A549 (cell line): Measurements from ENCODE around the gene PTPRG. TPM values are rescaled to one million over a fixed set of nuclear protein-coding genes. Genes with fewer than 3 reads are reported as not detected.

Source experiments
- ATAC-seq, 2 experiments: fragments of 200-7000 bp in 1 of 2; fragments of >200 bp in 1 of 2; cut with Nextera tagmentation in 1 of 2; cut with Tn5 transposase in 1 of 2; 3 replicates each; pipeline versions ENCODE4 v1.8.0 to v1.9.1; 2018 to 2020; ENCODE audit warnings: mild to moderate bottlenecking in 1 of 2, moderate library complexity in 1 of 2
- CTCF ChIA-PET: fragments of 300-600 bp; sonication (Branson Sonifier 250); formaldehyde crosslinking; extraction: SDS; loops from one replicate; lab custom pipeline; 2021; ENCODE audit warnings: antibody characterized with exemption, inconsistent platforms; lab: Yijun Ruan, JAX
- POLR2A ChIA-PET: fragments of 350-600 bp; formaldehyde crosslinking; extraction: SDS; loops from one replicate; lab custom pipeline; 2021; ENCODE audit warnings: antibody characterized with exemption, inconsistent platforms; lab: Yijun Ruan, JAX
- DNase-seq, 2 experiments: peaks; one replicate each; pipeline versions ENCODE4 v3.0.0 to v3.0.0-alpha.2; 2011 to 2016; ENCODE audit warnings: low read depth in 1 of 2, low spot score in 1 of 2
- FAIRE-seq: peaks from 2 replicates; lab custom pipeline; 2011; peaks lifted over from hg19 to GRCh38; lab: Jason Lieb, UNC
- H3K27ac ChIP-seq, 2 experiments: fragments of >200 bp; sonication (Bioruptor Twin); formaldehyde crosslinking; 3 replicates each; pipeline ENCODE4 v1.5.1; 2016 to 2017
- H3K4me1 ChIP-seq: fragments of >200 bp; sonication (Bioruptor Twin); formaldehyde crosslinking; 3 replicates; pipeline ENCODE4 v1.6.1; 2016
- H3K4me2 ChIP-seq: fragments of >200 bp; sonication (Bioruptor Twin); formaldehyde crosslinking; 3 replicates; pipeline ENCODE4 v1.6.1; 2016
- H3K4me3 ChIP-seq: fragments of >200 bp; sonication (Bioruptor Twin); formaldehyde crosslinking; 3 replicates; pipeline ENCODE4 v1.5.1; 2016
- H3K9me3 ChIP-seq: fragments of >200 bp; sonication (Bioruptor Twin); formaldehyde crosslinking; 3 replicates; pipeline ENCODE4 v1.6.1; 2016
- ATOH8 ChIP-seq: fragments of 250-450 bp; sonication (Bioruptor Pico); IDR thresholded peaks from 2 replicates; pipeline ENCODE4 v1.5.0; 2020; ENCODE audit warnings: low read depth, mild to moderate bottlenecking, moderate library complexity
- EHMT2 ChIP-seq: fragments of 200-600 bp; sonication (generic); IDR thresholded peaks from 2 replicates; pipeline ENCODE4 v1.6.1; 2016; ENCODE audit warnings: antibody characterized with exemption, low read depth, mild to moderate bottlenecking, moderate library complexity
- FOSL2 ChIP-seq, 2 experiments: fragments of 450-650 bp in 1 of 2; fragments of >200 bp in 1 of 2; sonication (Bioruptor Twin) in 1 of 2; formaldehyde crosslinking; IDR thresholded peaks; 2 replicates each; pipeline versions ENCODE4 v1.5.0 to v1.6.1; 2016 to 2020; ENCODE audit warnings: mild to moderate bottlenecking in 1 of 2, moderate library complexity in 1 of 2
- FOXS1 ChIP-seq: fragments of 250-450 bp; sonication (Bioruptor Pico); IDR thresholded peaks from 2 replicates; pipeline ENCODE4 v1.5.0; 2020; ENCODE audit warnings: mild to moderate bottlenecking, moderate library complexity
- GATA3 ChIP-seq: IDR thresholded peaks from 2 replicates; pipeline ENCODE4 v1.6.1; 2012; ENCODE audit warnings: borderline replicate concordance
- HDAC2 ChIP-seq: fragments of 200-600 bp; sonication (generic); IDR thresholded peaks from 2 replicates; pipeline ENCODE4 v1.6.1; 2016
- HOXA7 ChIP-seq: fragments of 250-450 bp; sonication (Bioruptor Pico); IDR thresholded peaks from 2 replicates; pipeline ENCODE4 v1.5.0; 2020; ENCODE audit warnings: mild to moderate bottlenecking, moderate library complexity
- JUN ChIP-seq, 2 experiments: fragments of >200 bp; sonication (Bioruptor Twin); formaldehyde crosslinking; IDR thresholded peaks; 2 replicates in 1 of 2; 3 replicates in 1 of 2; pipeline ENCODE4 v1.6.1; 2016 to 2017
- JUNB ChIP-seq: fragments of >200 bp; sonication (Bioruptor Twin); formaldehyde crosslinking; IDR thresholded peaks from 2 replicates; pipeline ENCODE4 v1.6.1; 2016
- MAFK ChIP-seq: fragments of 450-650 bp; IDR thresholded peaks from 2 replicates; pipeline ENCODE4 v1.6.1; 2014; ENCODE audit not compliant: partially characterized antibody
- MAX ChIP-seq: IDR thresholded peaks from 2 replicates; pipeline ENCODE4 v1.6.1; 2012
- NPAS2 ChIP-seq: fragments of 250-450 bp; sonication (Bioruptor Pico); IDR thresholded peaks from 2 replicates; pipeline ENCODE4 v1.8.0; 2022; ENCODE audit warnings: mild to moderate bottlenecking, moderate library complexity, borderline replicate concordance
- NR3C1 ChIP-seq: fragments of >200 bp; sonication (Bioruptor Twin); formaldehyde crosslinking; IDR thresholded peaks from 3 replicates; pipeline ENCODE4 v1.6.1; 2017
- RARB ChIP-seq: fragments of 250-450 bp; sonication (Bioruptor Pico); IDR thresholded peaks from 2 replicates; pipeline ENCODE4 v1.8.0; 2021; ENCODE audit warnings: mild to moderate bottlenecking, moderate library complexity
- RCOR1 ChIP-seq: fragments of 150-350 bp; IDR thresholded peaks from 2 replicates; pipeline ENCODE4 v1.6.1; 2014; ENCODE audit warnings: antibody characterized with exemption, low read length, low read depth
- REST ChIP-seq: fragments of 200-600 bp; sonication (generic); IDR thresholded peaks from 2 replicates; pipeline ENCODE4 v1.6.1; 2016; ENCODE audit warnings: antibody characterized with exemption, mild to moderate bottlenecking, moderate library complexity
- RFX5 ChIP-seq: fragments of 450-650 bp; IDR thresholded peaks from 2 replicates; pipeline ENCODE4 v1.7.1; 2014; ENCODE audit warnings: antibody characterized with exemption, mild to moderate bottlenecking, moderate library complexity
- ZC3H11A ChIP-seq: fragments of 450-650 bp; IDR thresholded peaks from 2 replicates; pipeline ENCODE4 v1.6.1; 2014; ENCODE audit warnings: antibody characterized with exemption, mild to moderate bottlenecking
- ZFP36 ChIP-seq: fragments of 450-650 bp; IDR thresholded peaks from 2 replicates; pipeline ENCODE4 v1.6.1; 2014; ENCODE audit warnings: borderline replicate concordance; ENCODE audit not compliant: partially characterized antibody
- ZNF302 ChIP-seq: fragments of 250-450 bp; sonication (Bioruptor Pico); IDR thresholded peaks from 2 replicates; pipeline ENCODE4 v1.9.0; 2021; ENCODE audit warnings: inconsistent platforms, mild to moderate bottlenecking, moderate library complexity
- WGBS: methylation state at CpG from one replicate; pipeline ENCODE4 v1.1.6; 2017; ENCODE audit errors: missing lambda C conversion rate; 5-methylcytosine and 5-hydroxymethylcytosine counted together
- polyA plus RNA-seq, 4 experiments: library from polyadenylated mRNA; depleted of rRNA in 3 of 4; stranded (reverse); fragments of >200 nt; fragmentation: RNase III in 1 of 4; extraction: RNeasy Plus Mini Kit Qiagen cat#74134 plus additional on column Dnase treatment in 1 of 4; gene quantifications; 2 replicates in 3 of 4; 3 replicates in 1 of 4; pipeline ENCODE4 v1.2.3, GENCODE V29; 2011 to 2017
- TF ChIP-seq, protein P1 (sequence below): fragments of 150-350 bp; IDR thresholded peaks from 2 replicates; pipeline ENCODE4 v1.6.1; 2014; ENCODE audit warnings: low read depth, mild to moderate bottlenecking, low read length

The PTPRG gene
- polyA plus RNA-seq, 2 of the 4 experiments (the other 2 are of a cell fraction): 4.5 to 4.8 TPM

DNA sequence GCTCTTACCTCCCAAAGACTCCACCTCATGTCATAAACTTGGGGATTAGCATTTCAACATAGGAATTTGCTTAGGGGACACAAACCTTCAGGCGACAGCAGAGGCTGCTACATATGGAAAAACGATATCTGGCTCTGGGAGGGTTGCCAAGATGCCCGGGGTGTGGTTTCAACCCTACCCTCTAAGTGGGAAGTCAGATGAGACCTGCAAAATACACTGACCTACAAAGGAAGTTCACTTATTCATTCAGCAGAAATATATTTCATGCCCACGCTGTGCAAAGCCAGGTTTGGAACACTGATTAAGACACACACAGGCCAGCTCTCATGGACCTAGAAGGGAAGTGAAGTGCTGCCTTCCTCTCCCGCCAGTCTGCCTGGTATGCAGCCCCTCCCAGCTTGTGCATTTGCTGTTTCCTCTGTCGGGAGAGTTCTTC is 572.7 kb downstream of the PTPRG start:
- ATAC-seq (no peak), FAIRE-seq (no peak), DNase-seq (no peak)
- ChIA-PET CTCF (interaction anchor here (1.0 kb wide), 1 partner anchor 275 kb away, joined by 3 read pairs; no protein-coding TSS in a partner anchor), POLR2A (no interaction called here)
- Histone ChIP-seq H3K4me2 (no peak overlapping the region), H3K4me1 (no peaks in the 10 kb centered on the region), H3K9me3 (no peaks in the 10 kb centered on the region), H3K27ac (no peak overlapping the region), H3K4me3 (no peak overlapping the region)
- no peak for TF ChIP-seq HDAC2
- TF ChIP-seq RFX5: no peak
- TF ChIP-seq, protein P1, sequence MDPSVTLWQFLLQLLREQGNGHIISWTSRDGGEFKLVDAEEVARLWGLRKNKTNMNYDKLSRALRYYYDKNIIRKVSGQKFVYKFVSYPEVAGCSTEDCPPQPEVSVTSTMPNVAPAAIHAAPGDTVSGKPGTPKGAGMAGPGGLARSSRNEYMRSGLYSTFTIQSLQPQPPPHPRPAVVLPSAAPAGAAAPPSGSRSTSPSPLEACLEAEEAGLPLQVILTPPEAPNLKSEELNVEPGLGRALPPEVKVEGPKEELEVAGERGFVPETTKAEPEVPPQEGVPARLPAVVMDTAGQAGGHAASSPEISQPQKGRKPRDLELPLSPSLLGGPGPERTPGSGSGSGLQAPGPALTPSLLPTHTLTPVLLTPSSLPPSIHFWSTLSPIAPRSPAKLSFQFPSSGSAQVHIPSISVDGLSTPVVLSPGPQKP: no peak
- TF ChIP-seq JUN (IDR thresholded peaks at IDR 0.05): no peak
- TF ChIP-seq NPAS2 (CRISPR knock-in tag): no peak
- TF ChIP-seq REST: no peak
- no peak for TF ChIP-seq FOXS1 (CRISPR knock-in tag)
- TF ChIP-seq NR3C1: no peak
- no peak for TF ChIP-seq RCOR1
- 18% methylated on average over 4 of the region's 6 CpGs for WGBS

- Histone ChIP-seq H3K27ac (no peak overlapping the region), H3K4me1 (no peaks in the 10 kb centered on the region)
- no peak for ATAC-seq
- DNase-seq: no peak
- no peak for TF ChIP-seq JUNB
- TF ChIP-seq ZNF302 (CRISPR knock-in tag): no peak
- TF ChIP-seq ATOH8 (CRISPR knock-in tag): no peak
- no peak for TF ChIP-seq HOXA7 (CRISPR knock-in tag)
- no peak for TF ChIP-seq ZC3H11A
- no peak for TF ChIP-seq RARB (CRISPR knock-in tag)
- TF ChIP-seq GATA3: no peak
- no peak for TF ChIP-seq FOSL2 (IDR thresholded peaks at IDR 0.05)
- no peak for TF ChIP-seq FOSL2 (CRISPR knock-in tag; IDR thresholded peaks at IDR 0.05)
- TF ChIP-seq ZFP36: no peak
- TF ChIP-seq EHMT2: no peak
- TF ChIP-seq MAFK: no peak
- TF ChIP-seq MAX: no peak
- TF ChIP-seq, protein P1: no peak
- TF ChIP-seq, all 56 proteins: peak for 0
- FAIRE-seq: no peak
- no peak overlapping the region for H3K4me3 ChIP-seq
- H3K9me3 ChIP-seq: no peaks in the 10 kb centered on the region
- no peak overlapping the region for H3K4me2 ChIP-seq
- 33% methylated on average over 3 of the region's 7 CpGs for WGBS
- POLR2A ChIA-PET: no interaction called here
- CTCF ChIA-PET: no interaction called here
Measured at GRCh38 chr3:62135741-62136140, 574.4 kb downstream of the PTPRG start.
